K562 (cell line): ENCODE measurements around the gene PILRA. TPM values are rescaled to one million over a fixed set of nuclear protein-coding genes. Genes with fewer than 3 reads are reported as not detected.

Experiments used
- DPF2 ChIP-seq: fragments of 450-650 bp; IDR thresholded peaks from 2 replicates; pipeline ENCODE4 v1.6.1; 2016
- E2F6 ChIP-seq, 2 experiments: IDR thresholded peaks; 2 replicates each; pipeline ENCODE4 v1.6.1; 2011; ENCODE audit warnings: borderline replicate concordance in 1 of 2, control low read depth in 1 of 2, low read depth in 1 of 2, low read length in 1 of 2, mild to moderate bottlenecking in 1 of 2, mixed read lengths in 1 of 2, moderate library complexity in 1 of 2; ENCODE audit not compliant: insufficient read depth in 1 of 2, insufficient read length in 1 of 2, poor library complexity in 1 of 2, severe bottlenecking in 1 of 2; ENCODE audit errors: extremely low read depth in 1 of 2
- ETV5 ChIP-seq: sonication (generic); formaldehyde crosslinking; IDR thresholded peaks from 2 replicates; pipeline ENCODE4 v1.4.0; 2020; ENCODE audit warnings: low read depth, mild to moderate bottlenecking, missing genetic modification reagents
- FOXJ2 ChIP-seq: fragments of 200-800 bp; sonication (Bioruptor generic); IDR thresholded peaks from 2 replicates; pipeline ENCODE4 v1.6.1; 2016; ENCODE audit warnings: missing genetic modification characterization, missing compliant biosample characterization
- FOXM1 ChIP-seq, 2 experiments: fragments of 450-650 bp in 1 of 2; sonication (generic) in 1 of 2; formaldehyde crosslinking in 1 of 2; IDR thresholded peaks; 2 replicates each; pipeline versions ENCODE4 v1.6.1 to v1.9.0; 2017 to 2022; ENCODE audit warnings: low read depth in 2 of 2, mild to moderate bottlenecking in 2 of 2, missing genetic modification reagents in 1 of 2, moderate library complexity in 1 of 2
- JUNB ChIP-seq: fragments of 450-650 bp; formaldehyde crosslinking; conservative IDR thresholded peaks from 2 replicates; pipeline ENCODE4 v1.4.0; 2020; ENCODE audit warnings: mild to moderate bottlenecking
- LEF1 ChIP-seq: fragments of 450-650 bp; IDR thresholded peaks from 2 replicates; pipeline ENCODE4 v1.6.1; 2016; ENCODE audit warnings: mild to moderate bottlenecking
- MAFF ChIP-seq: IDR thresholded peaks from 2 replicates; pipeline ENCODE4 v1.6.1; 2012; ENCODE audit warnings: low read length, improper control_type of control experiment
- NCOA1 ChIP-seq: fragments of 450-650 bp; IDR thresholded peaks from 2 replicates; pipeline ENCODE4 v1.6.1; 2016; ENCODE audit warnings: low read depth
- NFIC ChIP-seq: fragments of 450-650 bp; IDR thresholded peaks from 2 replicates; pipeline ENCODE4 v1.6.1; 2017; ENCODE audit warnings: mild to moderate bottlenecking, inconsistent platforms
- OTX1 ChIP-seq: fragments of 450-650 bp; formaldehyde crosslinking; IDR thresholded peaks from 2 replicates; pipeline ENCODE4 v1.4.0; 2022; ENCODE audit warnings: mild to moderate bottlenecking
- PTTG1 ChIP-seq: fragments of 450-650 bp; IDR thresholded peaks from 2 replicates; pipeline ENCODE4 v1.6.1; 2016; ENCODE audit warnings: low read depth, mild to moderate bottlenecking, missing genetic modification characterization, missing compliant biosample characterization
- SPI1 ChIP-seq: IDR thresholded peaks from 2 replicates; pipeline ENCODE4 v1.6.1; 2011; ENCODE audit warnings: low read depth, low read length, control low read depth, borderline replicate concordance
- TAL1 ChIP-seq: fragments of 450-650 bp; IDR thresholded peaks from 2 replicates; pipeline ENCODE4 v1.6.1; 2016; ENCODE audit warnings: mild to moderate bottlenecking
- TFAP4 ChIP-seq: sonication (generic); formaldehyde crosslinking; IDR thresholded peaks from 2 replicates; pipeline ENCODE4 v1.8.0; 2022; ENCODE audit warnings: missing genetic modification reagents, mild to moderate bottlenecking, moderate library complexity, borderline replicate concordance
- UBTF ChIP-seq, 2 experiments: IDR thresholded peaks; 2 replicates each; pipeline ENCODE4 v1.6.1; 2012; ENCODE audit warnings: improper control_type of control experiment in 2 of 2, low read depth in 2 of 2, low read length in 2 of 2, borderline replicate concordance in 1 of 2
- USF2 ChIP-seq: sonication (generic); formaldehyde crosslinking; IDR thresholded peaks from 2 replicates; pipeline ENCODE4 v1.5.0; 2020; ENCODE audit warnings: missing genetic modification reagents
- polyA plus RNA-seq, 8 experiments: library from polyadenylated mRNA; depleted of rRNA in 4 of 8; stranded (reverse) in 5 of 8; unstranded in 3 of 8; fragments of >200 nt; fragmentation: Nextera tagmentation in 2 of 8; fragmentation: Illumina TruSeq in 1 of 8; extraction: Ambion mirVana in 2 of 8; extraction: Trizol in 1 of 8; gene quantifications; 2 replicates each; pipeline versions ENCODE4 v1.2.1 to v1.2.3, GENCODE V29; 2011 to 2014; ENCODE audit warnings: inconsistent platforms in 1 of 8, missing spikeins in 1 of 8
- total RNA-seq, 7 experiments: library from RNA; depleted of rRNA in 6 of 7; stranded (reverse); fragments of >200 nt in 6 of 7; fragmentation: Illumina TruSeq in 2 of 7; extraction: Trizol in 2 of 7; gene quantifications; 2 replicates each; pipeline versions ENCODE4 v1.2.1 to v1.2.3, GENCODE V29; 2011 to 2021; ENCODE audit warnings: low replicate concordance in 1 of 7
- TF ChIP-seq, protein P1 (sequence below): sonication (generic); formaldehyde crosslinking; IDR thresholded peaks from 2 replicates; pipeline ENCODE4 v1.9.0; 2022; ENCODE audit warnings: mild to moderate bottlenecking, missing genetic modification reagents
- TF ChIP-seq, protein P2 (sequence below): sonication (generic); formaldehyde crosslinking; IDR thresholded peaks from 2 replicates; pipeline ENCODE4 v1.8.1; 2022; ENCODE audit warnings: missing genetic modification reagents

PILRA gene
- total and polyA plus RNA-seq, 9 of the 15 experiments (the other 6 are each of a cell fraction or from before 2014, with no cell fraction given): 0.13 to 1.8 (median 0.62) TPM

DNA sequence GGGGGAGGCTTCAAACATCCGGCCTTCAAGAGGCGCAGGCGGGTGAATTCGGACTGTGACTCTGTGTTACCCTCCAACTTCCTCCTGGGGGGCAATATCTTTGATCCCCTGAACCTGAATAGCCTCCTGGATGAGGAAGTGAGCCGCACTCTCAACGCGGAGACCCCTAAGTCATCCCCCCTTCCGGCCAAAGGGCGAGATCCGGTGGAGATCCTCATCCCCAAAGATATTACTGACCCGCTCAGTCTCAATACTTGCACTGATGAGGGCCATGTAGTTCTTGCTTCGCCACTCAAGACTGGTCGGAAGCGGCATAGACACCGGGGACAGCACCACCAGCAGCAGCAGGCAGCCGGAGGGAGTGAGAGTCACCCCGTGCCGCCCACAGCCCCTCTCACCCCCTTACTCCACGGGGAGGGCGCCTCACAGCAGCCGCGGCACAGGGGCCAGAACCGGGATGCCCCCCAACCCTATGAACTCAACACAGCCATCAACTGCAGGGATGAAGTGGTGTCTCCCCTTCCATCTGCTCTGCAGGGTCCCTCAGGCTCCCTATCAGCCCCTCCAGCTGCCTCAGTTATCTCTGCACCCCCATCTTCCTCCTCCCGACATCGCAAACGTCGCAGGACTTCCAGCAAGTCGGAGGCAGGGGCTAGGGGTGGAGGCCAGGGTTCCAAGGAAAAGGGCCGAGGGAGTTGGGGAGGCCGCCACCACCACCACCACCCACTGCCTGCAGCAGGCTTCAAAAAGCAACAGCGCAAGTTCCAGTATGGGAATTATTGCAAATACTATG lies 57.4 kb downstream of the PILRA start (continued):
- 0 out of 4 replicates have a peak, but pooled peaks of 1 of the 2 experiments have one; percentile 56 for TF ChIP-seq UBTF (IDR thresholded peaks at IDR 0.05; ENCODE audit: borderline replicate concordance in 1 of 2, low read depth in 2 of 2, low read length in 2 of 2)
- TF ChIP-seq PTTG1: no peak
- 0 out of 2 replicates have a peak, but pooled peaks have one; percentile 14 for TF ChIP-seq FOXM1 (IDR thresholded peaks at IDR 0.05; ENCODE audit: low read depth)
- TF ChIP-seq FOXM1 (CRISPR knock-in tag; IDR thresholded peaks at IDR 0.05; ENCODE audit: low read depth): no peak
- peak; percentile 53; the same call in 1 of the 2 replicates for TF ChIP-seq TFAP4 (CRISPR knock-in tag)
- TF ChIP-seq NCOA1: peak; percentile 42; the same call in 1 of the 2 replicates
- peak; percentile 4; the same call in 1 of the 2 replicates for TF ChIP-seq NFIC
- TF ChIP-seq SPI1: peak; percentile 69; the same call in 1 of the 2 replicates
- no peak for TF ChIP-seq MAFF
- peak; percentile 57; the same call in 1 of the 2 replicates for TF ChIP-seq OTX1 (CRISPR knock-in tag)
- no peak for TF ChIP-seq FOXJ2 (tag)
- TF ChIP-seq DPF2: peak; percentile 41
- TF ChIP-seq, protein P1, sequence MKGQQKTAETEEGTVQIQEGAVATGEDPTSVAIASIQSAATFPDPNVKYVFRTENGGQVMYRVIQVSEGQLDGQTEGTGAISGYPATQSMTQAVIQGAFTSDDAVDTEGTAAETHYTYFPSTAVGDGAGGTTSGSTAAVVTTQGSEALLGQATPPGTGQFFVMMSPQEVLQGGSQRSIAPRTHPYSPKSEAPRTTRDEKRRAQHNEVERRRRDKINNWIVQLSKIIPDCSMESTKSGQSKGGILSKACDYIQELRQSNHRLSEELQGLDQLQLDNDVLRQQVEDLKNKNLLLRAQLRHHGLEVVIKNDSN (CRISPR knock-in tag): peak; percentile 9; the same call in 1 of the 2 replicates
- TF ChIP-seq JUNB (CRISPR knock-in tag): 0 out of 2 replicates have a peak, but pooled peaks have one; percentile 30
- TF ChIP-seq E2F6 (IDR thresholded peaks at IDR 0.05; ENCODE audit: borderline replicate concordance in 1 of 2, extremely low read depth in 1 of 2, insufficient read depth in 1 of 2, insufficient read length in 1 of 2, low read depth in 1 of 2, low read length in 1 of 2, poor library complexity in 1 of 2, severe bottlenecking in 1 of 2): peak in 1 of 2 experiments; percentile 11
- TF ChIP-seq TAL1: peak; percentile 40; the same call in 1 of the 2 replicates
- TF ChIP-seq ETV5 (CRISPR knock-in tag): peak; percentile 64
- TF ChIP-seq USF2 (CRISPR knock-in tag): peak; percentile 12; the same call in 1 of the 2 replicates
- TF ChIP-seq, protein P2, sequence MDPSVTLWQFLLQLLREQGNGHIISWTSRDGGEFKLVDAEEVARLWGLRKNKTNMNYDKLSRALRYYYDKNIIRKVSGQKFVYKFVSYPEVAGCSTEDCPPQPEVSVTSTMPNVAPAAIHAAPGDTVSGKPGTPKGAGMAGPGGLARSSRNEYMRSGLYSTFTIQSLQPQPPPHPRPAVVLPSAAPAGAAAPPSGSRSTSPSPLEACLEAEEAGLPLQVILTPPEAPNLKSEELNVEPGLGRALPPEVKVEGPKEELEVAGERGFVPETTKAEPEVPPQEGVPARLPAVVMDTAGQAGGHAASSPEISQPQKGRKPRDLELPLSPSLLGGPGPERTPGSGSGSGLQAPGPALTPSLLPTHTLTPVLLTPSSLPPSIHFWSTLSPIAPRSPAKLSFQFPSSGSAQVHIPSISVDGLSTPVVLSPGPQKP (CRISPR knock-in tag): no peak
- TF ChIP-seq LEF1: 0 out of 2 replicates have a peak, but pooled peaks have one; percentile 33
